Subcutaneous adipose tissue (tissue), 4 donors: ENCODE measurements around the gene CHI3L2. TPM values are rescaled to one million over a fixed set of nuclear protein-coding genes. Genes with fewer than 3 reads are reported as not detected.

Experiments
- total RNA-seq, 4 donors: library from RNA; depleted of rRNA; stranded (reverse); fragments of >200 nt; gene quantifications; one replicate each; pipeline ENCODE4 v1.1.0, GENCODE V29; 2016
- TF ChIP-seq, protein P1 (sequence below): fragments of 450-650 bp; IDR thresholded peaks from one replicate; pipeline ENCODE4 v1.5.1; 2016; ENCODE audit warnings: low read depth, mild to moderate bottlenecking, control low read depth, antibody characterized with exemption, moderate library complexity

Gene CHI3L2
- total RNA-seq, 4 donors from 2014 or later = 10.9 to 173 (median 21.3) TPM

DNA sequence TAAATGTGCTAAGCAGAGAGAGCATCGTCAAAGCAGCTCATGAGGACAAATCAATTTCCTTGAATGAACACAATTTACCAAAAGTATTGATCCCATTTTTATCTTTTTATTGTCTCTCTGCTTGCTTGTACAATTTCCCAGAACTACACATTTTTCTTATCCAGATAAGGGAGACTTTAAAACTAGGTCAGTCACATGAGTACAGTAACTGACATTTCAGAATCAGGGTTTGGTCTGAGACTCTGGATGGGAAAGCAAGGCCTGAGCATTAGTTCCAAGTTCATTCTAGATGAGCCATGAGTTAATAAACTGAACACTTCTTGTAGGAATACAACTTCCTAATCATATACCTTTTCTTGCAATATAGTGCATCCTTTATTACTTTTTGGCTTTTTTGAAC, 15.6 kb upstream of the CHI3L2 start:
- TF ChIP-seq, protein P1, sequence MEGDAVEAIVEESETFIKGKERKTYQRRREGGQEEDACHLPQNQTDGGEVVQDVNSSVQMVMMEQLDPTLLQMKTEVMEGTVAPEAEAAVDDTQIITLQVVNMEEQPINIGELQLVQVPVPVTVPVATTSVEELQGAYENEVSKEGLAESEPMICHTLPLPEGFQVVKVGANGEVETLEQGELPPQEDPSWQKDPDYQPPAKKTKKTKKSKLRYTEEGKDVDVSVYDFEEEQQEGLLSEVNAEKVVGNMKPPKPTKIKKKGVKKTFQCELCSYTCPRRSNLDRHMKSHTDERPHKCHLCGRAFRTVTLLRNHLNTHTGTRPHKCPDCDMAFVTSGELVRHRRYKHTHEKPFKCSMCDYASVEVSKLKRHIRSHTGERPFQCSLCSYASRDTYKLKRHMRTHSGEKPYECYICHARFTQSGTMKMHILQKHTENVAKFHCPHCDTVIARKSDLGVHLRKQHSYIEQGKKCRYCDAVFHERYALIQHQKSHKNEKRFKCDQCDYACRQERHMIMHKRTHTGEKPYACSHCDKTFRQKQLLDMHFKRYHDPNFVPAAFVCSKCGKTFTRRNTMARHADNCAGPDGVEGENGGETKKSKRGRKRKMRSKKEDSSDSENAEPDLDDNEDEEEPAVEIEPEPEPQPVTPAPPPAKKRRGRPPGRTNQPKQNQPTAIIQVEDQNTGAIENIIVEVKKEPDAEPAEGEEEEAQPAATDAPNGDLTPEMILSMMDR = no peak

- TF ChIP-seq, protein P1 = no peak
These were observed 14.7 kb upstream of the CHI3L2 start for GRCh38 chr1:111212634-111213335.

GRCh38 chr1:111213412-111213811, 14.1 kb upstream of the CHI3L2 start:
- TF ChIP-seq, protein P1 = no peak

GRCh38 chr1:111214074-111214801, 13.3 kb upstream of the CHI3L2 start:
- TF ChIP-seq, protein P1 = no peak

DNA sequence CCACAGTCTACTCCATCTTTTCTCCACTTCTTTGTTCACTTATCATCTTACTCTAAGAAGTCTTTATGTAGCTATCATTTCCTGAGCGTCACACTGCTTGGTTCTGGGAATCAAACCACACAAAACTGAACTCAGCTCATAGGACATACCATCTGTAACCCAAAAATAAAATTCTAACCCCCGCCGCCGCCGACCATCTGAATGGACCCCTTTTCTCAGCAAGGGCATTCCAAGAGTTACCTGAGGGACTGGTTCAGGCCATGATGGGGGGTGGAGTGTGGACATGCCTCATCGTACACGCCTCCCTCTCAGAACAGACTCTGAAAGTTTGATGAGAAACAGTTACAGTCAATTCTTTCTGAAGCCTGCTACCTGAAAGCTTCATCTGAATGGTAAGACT, 12.6 kb upstream of the CHI3L2 start:
- TF ChIP-seq, protein P1 = no peak

DNA sequence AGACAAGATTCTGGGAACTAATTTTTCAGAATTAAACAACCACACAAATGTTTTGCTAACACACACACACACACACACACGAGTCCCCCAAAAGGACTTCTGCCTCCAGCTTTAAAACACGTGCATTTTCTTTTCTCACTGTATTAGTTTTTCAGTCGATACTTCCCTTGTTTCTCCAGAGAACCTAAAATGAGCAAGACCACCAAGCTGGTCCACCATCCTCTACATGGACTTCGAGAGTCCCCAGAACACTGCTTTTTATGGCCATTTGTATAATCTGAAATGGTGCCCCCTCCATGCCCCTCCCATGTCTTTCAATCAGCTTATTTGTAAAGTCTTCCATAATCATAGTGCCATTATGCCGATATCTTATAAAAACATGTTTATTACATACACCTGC, 10.8 kb upstream of the CHI3L2 start:
- TF ChIP-seq, protein P1 = no peak

DNA sequence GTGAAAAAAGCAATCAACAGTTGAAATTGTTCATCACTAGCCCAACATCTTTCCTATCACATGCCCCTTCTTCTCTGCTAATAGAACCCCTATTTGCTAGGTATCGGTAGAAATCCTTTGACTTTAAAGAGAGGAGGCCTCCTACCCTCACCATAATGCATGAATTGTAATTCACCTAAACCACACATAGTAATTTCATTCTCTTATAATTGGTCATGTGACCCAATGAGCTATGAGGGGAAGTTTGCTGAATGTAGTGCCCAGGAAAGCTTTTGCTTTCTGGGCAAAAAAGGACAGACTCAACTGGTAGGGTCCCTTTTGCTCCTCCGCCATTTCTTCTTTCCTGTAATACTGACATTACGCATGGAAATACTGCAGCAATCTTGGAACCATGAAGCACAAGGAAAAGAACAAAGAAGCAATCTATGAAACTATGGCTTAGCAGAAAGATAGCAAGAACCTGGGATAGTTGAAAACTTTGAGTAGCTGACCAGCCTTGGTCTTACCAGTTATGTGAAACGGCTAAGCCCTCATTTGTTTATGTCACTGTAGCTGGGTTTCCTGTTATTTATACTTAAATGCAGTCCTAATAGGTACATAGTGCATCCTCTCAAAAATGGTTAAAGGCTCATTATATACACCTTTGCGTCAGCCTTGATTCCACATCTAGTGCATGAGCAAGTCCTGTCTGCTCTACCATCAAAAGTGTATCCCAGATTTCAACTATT, 10.2 kb upstream of the CHI3L2 start:
- TF ChIP-seq, protein P1 = no peak
